Measurements from ENCODE around the gene CTDSPL. TPM values are rescaled to one million over a fixed set of nuclear protein-coding genes. Genes with fewer than 3 reads are reported as not detected.

The CTDSPL gene
- total RNA-seq, 6 experiments from 2014 or later, result 30.3 to 38.8 (median 36.2) TPM

- H3K4me3 Mint-ChIP-seq, result no peak overlapping the region; the same call in 1 of the 2 replicates
- DNase-seq, result no peak
- 0 out of 2 replicates have a peak, but pooled peaks cover 1% of the 10 kb centered on the region for H3K27me3 Mint-ChIP-seq (ENCODE audit: insufficient read depth)
- peak overlapping the region; percentile 71 for H3K27ac Mint-ChIP-seq
- peaks cover 8% of the 10 kb centered on the region; the same call in 1 of the 2 replicates for H3K36me3 Mint-ChIP-seq (ENCODE audit: low read depth)
- H3K9me3 Mint-ChIP-seq, result no peaks in the 10 kb centered on the region
- no peak for TF ChIP-seq CTCF (IDR thresholded peaks at IDR 0.05)
- peaks cover 28% of the 10 kb centered on the region for H3K4me1 Mint-ChIP-seq (ENCODE audit: low read depth)
Observed at GRCh38 chr3:37961622-37962431, 100.1 kb downstream of the CTDSPL start.

DNA sequence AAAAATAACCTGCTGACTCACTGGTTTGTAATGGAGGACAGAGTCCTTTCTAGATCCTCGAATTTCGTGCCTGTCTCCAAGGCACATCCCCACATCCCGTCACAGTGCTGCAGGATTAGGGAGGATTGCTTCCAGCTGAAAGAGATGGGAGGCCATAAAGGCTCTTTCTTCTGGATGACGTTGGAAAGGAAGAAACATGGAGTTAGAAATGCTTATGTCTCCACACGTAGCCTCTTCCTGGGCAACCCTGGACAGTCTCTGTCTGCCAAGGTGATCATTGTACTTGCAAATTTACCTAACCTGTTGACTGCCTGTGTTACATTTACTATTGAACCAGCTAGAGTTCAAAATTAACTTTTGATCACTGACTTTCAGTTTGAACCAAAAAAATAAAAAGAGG is 101.3 kb downstream of the CTDSPL start:
- H3K4me3 Mint-ChIP-seq, result peak overlapping the region; percentile 62
- DNase-seq, result peak; percentile 64
- 0 out of 2 replicates have a peak, but pooled peaks cover 3% of the 10 kb centered on the region for H3K27me3 Mint-ChIP-seq (ENCODE audit: insufficient read depth)
- no peaks in the 10 kb centered on the region for H3K9me3 Mint-ChIP-seq
- H3K27ac Mint-ChIP-seq, result peak overlapping the region; percentile 90
- peaks cover 28% of the 10 kb centered on the region for H3K4me1 Mint-ChIP-seq (ENCODE audit: low read depth)
- peaks cover 2% of the 10 kb centered on the region; the same call in 1 of the 2 replicates for H3K36me3 Mint-ChIP-seq (ENCODE audit: low read depth)
- no peak for TF ChIP-seq CTCF (IDR thresholded peaks at IDR 0.05)

GRCh38 chr3:37963635-37964034 is 102.0 kb downstream of the CTDSPL start:
- TF ChIP-seq CTCF (IDR thresholded peaks at IDR 0.05), result no peak
- no peaks in the 10 kb centered on the region for H3K9me3 Mint-ChIP-seq
- DNase-seq, result no peak
- peaks cover 28% of the 10 kb centered on the region for H3K4me1 Mint-ChIP-seq (ENCODE audit: low read depth)
- no peaks in the 10 kb centered on the region; the same call in 1 of the 2 replicates for H3K36me3 Mint-ChIP-seq (ENCODE audit: low read depth)
- no peak overlapping the region; the same call in 1 of the 2 replicates for H3K27ac Mint-ChIP-seq
- H3K4me3 Mint-ChIP-seq, result no peak overlapping the region
- H3K27me3 Mint-ChIP-seq (ENCODE audit: insufficient read depth), result 0 out of 2 replicates have a peak, but pooled peaks cover 3% of the 10 kb centered on the region

DNA sequence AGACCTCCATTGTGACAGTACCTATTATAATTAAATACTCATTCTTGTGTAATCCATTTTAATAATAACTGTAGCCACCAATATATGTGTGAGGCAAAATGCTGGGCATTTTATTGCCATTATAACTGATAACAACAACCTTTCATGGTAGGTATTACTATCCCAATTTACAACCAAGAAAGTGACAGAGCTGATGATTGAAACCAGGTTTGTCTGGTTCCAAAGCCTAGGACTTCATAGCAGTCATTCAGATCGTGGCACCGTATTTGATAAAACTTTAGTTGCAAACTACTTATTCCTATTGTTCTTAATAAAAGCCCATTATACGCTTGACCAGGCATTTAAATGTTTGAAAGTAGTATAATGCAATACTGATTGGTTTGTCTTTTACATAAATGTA is 102.5 kb downstream of the CTDSPL start:
- 0 out of 2 replicates have a peak, but pooled peaks cover 3% of the 10 kb centered on the region for H3K27me3 Mint-ChIP-seq (ENCODE audit: insufficient read depth)
- TF ChIP-seq CTCF (IDR thresholded peaks at IDR 0.05), result no peak
- H3K36me3 Mint-ChIP-seq (ENCODE audit: low read depth), result no peaks in the 10 kb centered on the region; the same call in 1 of the 2 replicates
- H3K4me1 Mint-ChIP-seq (ENCODE audit: low read depth), result peaks cover 28% of the 10 kb centered on the region
- H3K9me3 Mint-ChIP-seq, result no peaks in the 10 kb centered on the region
- H3K4me3 Mint-ChIP-seq, result no peak overlapping the region
- DNase-seq, result no peak
- no peak overlapping the region for H3K27ac Mint-ChIP-seq

- no peaks in the 10 kb centered on the region for H3K9me3 Mint-ChIP-seq
- H3K27ac Mint-ChIP-seq, result no peak overlapping the region
- H3K27me3 Mint-ChIP-seq (ENCODE audit: insufficient read depth), result 0 out of 2 replicates have a peak, but pooled peaks cover 3% of the 10 kb centered on the region
- no peaks in the 10 kb centered on the region; the same call in 1 of the 2 replicates for H3K36me3 Mint-ChIP-seq (ENCODE audit: low read depth)
- peaks cover 28% of the 10 kb centered on the region for H3K4me1 Mint-ChIP-seq (ENCODE audit: low read depth)
- DNase-seq, result no peak
- no peak for TF ChIP-seq CTCF (IDR thresholded peaks at IDR 0.05)
- no peak overlapping the region for H3K4me3 Mint-ChIP-seq
Observed at GRCh38 chr3:37964716-37965115, 103.0 kb downstream of the CTDSPL start.

All from HFFc6 (cell line).